ENCODE results near the gene USF3. TPM values are rescaled to one million over a fixed set of nuclear protein-coding genes. Genes with fewer than 3 reads are reported as not detected.
"Not testable (repeated sequence)": the region's sequence is repeated elsewhere in the genome, so short reads cannot be mapped to it uniquely, and the experiment has no call there.

Gene USF3
- total and polyA plus RNA-seq, 4 donors: 4.6 to 16.0 (median 11.4) TPM

DNA sequence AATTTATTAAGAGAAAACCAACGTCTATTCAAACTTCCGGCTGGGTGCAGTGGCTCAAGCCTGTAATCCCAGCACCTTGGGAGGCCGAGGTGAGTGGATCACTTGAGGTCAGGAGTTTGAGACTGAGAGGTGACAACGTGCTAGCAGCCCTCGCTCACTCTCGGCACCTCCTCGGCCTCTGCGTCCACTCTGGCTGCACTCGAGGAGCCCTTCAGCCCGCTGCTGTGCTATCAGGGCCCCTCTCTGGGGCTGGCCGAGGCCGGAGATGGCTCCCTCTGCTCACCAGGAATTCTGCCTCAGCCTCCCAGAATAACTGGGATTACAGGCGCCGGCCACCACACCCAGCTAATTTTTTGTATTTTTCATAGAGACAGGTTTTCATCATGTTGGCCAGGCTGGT, 58.7 kb downstream of the USF3 start:
- TF ChIP-seq NR2F2 (IDR thresholded peaks at IDR 0.05) (no peak), HNF4A (conservative IDR thresholded peaks at IDR 0.05) (no peak), RXRA (IDR thresholded peaks at IDR 0.05) (no peak), FOXA2 (IDR thresholded peaks at IDR 0.05) (no peak), HNF4G (IDR thresholded peaks at IDR 0.05) (no peak), JUND (IDR thresholded peaks at IDR 0.05) (no peak), FOXA1 (IDR thresholded peaks at IDR 0.05) (no peak), RAD21 (IDR thresholded peaks at IDR 0.05) (no peak), EGR1 (IDR thresholded peaks at IDR 0.05; ENCODE audit: low read depth in 2 of 2) (no peak), YY1 (IDR thresholded peaks at IDR 0.05) (no peak), SP1 (IDR thresholded peaks at IDR 0.05) (no peak), TAF1 (conservative IDR thresholded peaks at IDR 0.05) (no peak), GABPA (IDR thresholded peaks at IDR 0.05 in 1 of 2, conservative IDR thresholded peaks at IDR 0.05 in 1 of 2) (no peak)
- TF ChIP-seq, protein P1, sequence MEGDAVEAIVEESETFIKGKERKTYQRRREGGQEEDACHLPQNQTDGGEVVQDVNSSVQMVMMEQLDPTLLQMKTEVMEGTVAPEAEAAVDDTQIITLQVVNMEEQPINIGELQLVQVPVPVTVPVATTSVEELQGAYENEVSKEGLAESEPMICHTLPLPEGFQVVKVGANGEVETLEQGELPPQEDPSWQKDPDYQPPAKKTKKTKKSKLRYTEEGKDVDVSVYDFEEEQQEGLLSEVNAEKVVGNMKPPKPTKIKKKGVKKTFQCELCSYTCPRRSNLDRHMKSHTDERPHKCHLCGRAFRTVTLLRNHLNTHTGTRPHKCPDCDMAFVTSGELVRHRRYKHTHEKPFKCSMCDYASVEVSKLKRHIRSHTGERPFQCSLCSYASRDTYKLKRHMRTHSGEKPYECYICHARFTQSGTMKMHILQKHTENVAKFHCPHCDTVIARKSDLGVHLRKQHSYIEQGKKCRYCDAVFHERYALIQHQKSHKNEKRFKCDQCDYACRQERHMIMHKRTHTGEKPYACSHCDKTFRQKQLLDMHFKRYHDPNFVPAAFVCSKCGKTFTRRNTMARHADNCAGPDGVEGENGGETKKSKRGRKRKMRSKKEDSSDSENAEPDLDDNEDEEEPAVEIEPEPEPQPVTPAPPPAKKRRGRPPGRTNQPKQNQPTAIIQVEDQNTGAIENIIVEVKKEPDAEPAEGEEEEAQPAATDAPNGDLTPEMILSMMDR (IDR thresholded peaks at IDR 0.05; ENCODE audit: low read depth, low read length, missing input control): no peak
- TF ChIP-seq, protein P2, sequence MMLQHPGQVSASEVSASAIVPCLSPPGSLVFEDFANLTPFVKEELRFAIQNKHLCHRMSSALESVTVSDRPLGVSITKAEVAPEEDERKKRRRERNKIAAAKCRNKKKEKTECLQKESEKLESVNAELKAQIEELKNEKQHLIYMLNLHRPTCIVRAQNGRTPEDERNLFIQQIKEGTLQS (IDR thresholded peaks at IDR 0.05): no peak
- TF ChIP-seq, protein P3, sequence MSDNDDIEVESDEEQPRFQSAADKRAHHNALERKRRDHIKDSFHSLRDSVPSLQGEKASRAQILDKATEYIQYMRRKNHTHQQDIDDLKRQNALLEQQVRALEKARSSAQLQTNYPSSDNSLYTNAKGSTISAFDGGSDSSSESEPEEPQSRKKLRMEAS (IDR thresholded peaks at IDR 0.05): no peak
- TF ChIP-seq, protein P4, sequence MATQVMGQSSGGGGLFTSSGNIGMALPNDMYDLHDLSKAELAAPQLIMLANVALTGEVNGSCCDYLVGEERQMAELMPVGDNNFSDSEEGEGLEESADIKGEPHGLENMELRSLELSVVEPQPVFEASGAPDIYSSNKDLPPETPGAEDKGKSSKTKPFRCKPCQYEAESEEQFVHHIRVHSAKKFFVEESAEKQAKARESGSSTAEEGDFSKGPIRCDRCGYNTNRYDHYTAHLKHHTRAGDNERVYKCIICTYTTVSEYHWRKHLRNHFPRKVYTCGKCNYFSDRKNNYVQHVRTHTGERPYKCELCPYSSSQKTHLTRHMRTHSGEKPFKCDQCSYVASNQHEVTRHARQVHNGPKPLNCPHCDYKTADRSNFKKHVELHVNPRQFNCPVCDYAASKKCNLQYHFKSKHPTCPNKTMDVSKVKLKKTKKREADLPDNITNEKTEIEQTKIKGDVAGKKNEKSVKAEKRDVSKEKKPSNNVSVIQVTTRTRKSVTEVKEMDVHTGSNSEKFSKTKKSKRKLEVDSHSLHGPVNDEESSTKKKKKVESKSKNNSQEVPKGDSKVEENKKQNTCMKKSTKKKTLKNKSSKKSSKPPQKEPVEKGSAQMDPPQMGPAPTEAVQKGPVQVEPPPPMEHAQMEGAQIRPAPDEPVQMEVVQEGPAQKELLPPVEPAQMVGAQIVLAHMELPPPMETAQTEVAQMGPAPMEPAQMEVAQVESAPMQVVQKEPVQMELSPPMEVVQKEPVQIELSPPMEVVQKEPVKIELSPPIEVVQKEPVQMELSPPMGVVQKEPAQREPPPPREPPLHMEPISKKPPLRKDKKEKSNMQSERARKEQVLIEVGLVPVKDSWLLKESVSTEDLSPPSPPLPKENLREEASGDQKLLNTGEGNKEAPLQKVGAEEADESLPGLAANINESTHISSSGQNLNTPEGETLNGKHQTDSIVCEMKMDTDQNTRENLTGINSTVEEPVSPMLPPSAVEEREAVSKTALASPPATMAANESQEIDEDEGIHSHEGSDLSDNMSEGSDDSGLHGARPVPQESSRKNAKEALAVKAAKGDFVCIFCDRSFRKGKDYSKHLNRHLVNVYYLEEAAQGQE (IDR thresholded peaks at IDR 0.05): no peak
- TF ChIP-seq, protein P5, sequence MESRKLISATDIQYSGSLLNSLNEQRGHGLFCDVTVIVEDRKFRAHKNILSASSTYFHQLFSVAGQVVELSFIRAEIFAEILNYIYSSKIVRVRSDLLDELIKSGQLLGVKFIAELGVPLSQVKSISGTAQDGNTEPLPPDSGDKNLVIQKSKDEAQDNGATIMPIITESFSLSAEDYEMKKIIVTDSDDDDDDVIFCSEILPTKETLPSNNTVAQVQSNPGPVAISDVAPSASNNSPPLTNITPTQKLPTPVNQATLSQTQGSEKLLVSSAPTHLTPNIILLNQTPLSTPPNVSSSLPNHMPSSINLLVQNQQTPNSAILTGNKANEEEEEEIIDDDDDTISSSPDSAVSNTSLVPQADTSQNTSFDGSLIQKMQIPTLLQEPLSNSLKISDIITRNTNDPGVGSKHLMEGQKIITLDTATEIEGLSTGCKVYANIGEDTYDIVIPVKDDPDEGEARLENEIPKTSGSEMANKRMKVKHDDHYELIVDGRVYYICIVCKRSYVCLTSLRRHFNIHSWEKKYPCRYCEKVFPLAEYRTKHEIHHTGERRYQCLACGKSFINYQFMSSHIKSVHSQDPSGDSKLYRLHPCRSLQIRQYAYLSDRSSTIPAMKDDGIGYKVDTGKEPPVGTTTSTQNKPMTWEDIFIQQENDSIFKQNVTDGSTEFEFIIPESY (IDR thresholded peaks at IDR 0.05): no peak
- 97% methylated on average over 14 of the region's 14 CpGs for WGBS
- peaks cover 2 to 7% (median 3%) of the 10 kb centered on the region in 4 donors for H3K4me1 ChIP-seq (ENCODE audit: control insufficient read depth in 4 of 4, insufficient read depth in 4 of 4, low read length in 3 of 4)

DNA sequence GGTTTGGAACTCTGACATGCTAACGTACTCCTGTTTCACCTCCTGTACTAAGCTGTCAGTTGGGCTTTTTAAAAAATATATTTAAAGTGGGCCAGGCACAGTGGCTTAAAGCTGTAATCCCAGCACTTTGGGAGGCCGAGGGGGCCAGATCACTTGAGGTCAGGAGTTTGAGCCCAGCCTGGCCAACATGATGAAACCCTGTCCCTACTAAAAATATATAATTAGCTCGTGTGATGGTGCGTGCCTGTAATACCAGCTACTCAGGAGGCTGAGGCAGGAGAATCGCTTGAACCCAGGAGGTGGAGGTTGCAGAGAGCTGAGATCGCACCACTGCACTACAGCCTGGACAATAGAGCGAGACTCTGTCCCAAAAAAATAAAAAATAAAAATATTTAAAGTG, 60.4 kb downstream of the USF3 start:
- not testable (repeated sequence) for H3K27ac ChIP-seq (ENCODE audit: low read depth in 1 of 2, low read length in 2 of 2); H3K36me3 ChIP-seq (ENCODE audit: control insufficient read depth in 4 of 4, insufficient read depth in 3 of 4, low read depth in 1 of 4, low read length in 3 of 4); H3K27me3 ChIP-seq (ENCODE audit: control insufficient read depth in 4 of 4, insufficient read depth in 4 of 4, low read length in 3 of 4); H3K9me3 ChIP-seq (ENCODE audit: control insufficient read depth in 4 of 4, low read length in 3 of 4); H3K9ac ChIP-seq (ENCODE audit: low read depth in 1 of 2, low read length in 2 of 2); H3K4me3 ChIP-seq (ENCODE audit: low read depth in 1 of 3, low read length in 3 of 3); DNase-seq (ENCODE audit: low spot score); H3K4me1 ChIP-seq (ENCODE audit: control insufficient read depth in 4 of 4, insufficient read depth in 4 of 4, low read length in 3 of 4)
- WGBS: 94% methylated on average over 7 of the region's 7 CpGs

More for the DNA sequence above, 58.7 kb downstream of the USF3 start:
- no peaks in the 10 kb centered on the region for H3K36me3 ChIP-seq (ENCODE audit: control insufficient read depth in 4 of 4, insufficient read depth in 3 of 4, low read depth in 1 of 4, low read length in 3 of 4)
- no peak for DNase-seq (ENCODE audit: low spot score)
- no peak overlapping the region for H3K27ac ChIP-seq (ENCODE audit: low read depth in 1 of 2, low read length in 2 of 2)
- H3K27me3 ChIP-seq (ENCODE audit: control insufficient read depth in 4 of 4, insufficient read depth in 4 of 4, low read length in 3 of 4): no peaks in the 10 kb centered on the region
- no peak overlapping the region for H3K4me3 ChIP-seq (ENCODE audit: low read depth in 1 of 3, low read length in 3 of 3)
- H3K9me3 ChIP-seq (ENCODE audit: control insufficient read depth in 4 of 4, low read length in 3 of 4): no peaks in the 10 kb centered on the region
- H3K9ac ChIP-seq (ENCODE audit: low read depth in 1 of 2, low read length in 2 of 2): no peak overlapping the region

All from liver (tissue), 9 donors.